A549 (cell line): Measurements from ENCODE around the gene C20orf173.

ENCODE experiments used
- BCL3 ChIP-seq: fragments of >200 bp; sonication (Bioruptor Twin); formaldehyde crosslinking; IDR thresholded peaks from 3 replicates; pipeline ENCODE4 v1.6.1; 2016
- RAD21 ChIP-seq, 2 experiments: fragments of >200 bp in 1 of 2; sonication (Bioruptor Twin) in 1 of 2; formaldehyde crosslinking in 1 of 2; IDR thresholded peaks in 1 of 2; conservative IDR thresholded peaks in 1 of 2; 2 replicates in 1 of 2; 3 replicates in 1 of 2; pipeline ENCODE4 v1.6.1; 2012 to 2018; ENCODE audit warnings: inconsistent platforms in 1 of 2

- TF ChIP-seq BCL3 (no peak; the same call in 2 of the 3 replicates), RAD21 (conservative IDR thresholded peaks at IDR 0.05 in 1 of 2, IDR thresholded peaks at IDR 0.05 in 1 of 2) (no peak)
Observed at GRCh38 chr20:35541783-35542662, 12.6 kb upstream of the C20orf173 start, which contains the start of gene ERGIC3.
